Breast epithelium (tissue), 3 donors: Measurements from ENCODE around the gene PLGRKT.
"Not testable (repeated sequence)": the region's sequence is repeated elsewhere in the genome, so short reads cannot be mapped to it uniquely, and the experiment has no call there.

Source experiments
- CTCF ChIP-seq, 3 donors: fragments of 450-650 bp; IDR thresholded peaks; one replicate each; pipeline ENCODE4 v1.5.1; 2016 to 2017; ENCODE audit warnings: antibody characterized with exemption in 3 of 3, mild to moderate bottlenecking in 3 of 3, moderate library complexity in 3 of 3
- POLR2A ChIP-seq: fragments of 450-650 bp; IDR thresholded peaks from one replicate; pipeline ENCODE4 v1.6.1; 2016; ENCODE audit warnings: antibody characterized with exemption, mild to moderate bottlenecking, moderate library complexity
- POLR2AphosphoS5 ChIP-seq, 3 donors: sonication (generic); formaldehyde crosslinking; IDR thresholded peaks; one replicate each; pipeline ENCODE4 v1.6.1; 2017; ENCODE audit warnings: antibody characterized with exemption in 3 of 3

GRCh38 chr9:5316406-5316805 lies 121.3 kb downstream of the PLGRKT start:
- TF ChIP-seq CTCF (IDR thresholded peaks at IDR 0.05); POLR2A; POLR2AphosphoS5 (IDR thresholded peaks at IDR 0.05): not testable (repeated sequence)
